ENCODE measurements around the gene EHBP1L1.
"Not testable (repeated sequence)": the region's sequence is repeated elsewhere in the genome, so short reads cannot be mapped to it uniquely, and the experiment has no call there.

Gene EHBP1L1

DNA sequence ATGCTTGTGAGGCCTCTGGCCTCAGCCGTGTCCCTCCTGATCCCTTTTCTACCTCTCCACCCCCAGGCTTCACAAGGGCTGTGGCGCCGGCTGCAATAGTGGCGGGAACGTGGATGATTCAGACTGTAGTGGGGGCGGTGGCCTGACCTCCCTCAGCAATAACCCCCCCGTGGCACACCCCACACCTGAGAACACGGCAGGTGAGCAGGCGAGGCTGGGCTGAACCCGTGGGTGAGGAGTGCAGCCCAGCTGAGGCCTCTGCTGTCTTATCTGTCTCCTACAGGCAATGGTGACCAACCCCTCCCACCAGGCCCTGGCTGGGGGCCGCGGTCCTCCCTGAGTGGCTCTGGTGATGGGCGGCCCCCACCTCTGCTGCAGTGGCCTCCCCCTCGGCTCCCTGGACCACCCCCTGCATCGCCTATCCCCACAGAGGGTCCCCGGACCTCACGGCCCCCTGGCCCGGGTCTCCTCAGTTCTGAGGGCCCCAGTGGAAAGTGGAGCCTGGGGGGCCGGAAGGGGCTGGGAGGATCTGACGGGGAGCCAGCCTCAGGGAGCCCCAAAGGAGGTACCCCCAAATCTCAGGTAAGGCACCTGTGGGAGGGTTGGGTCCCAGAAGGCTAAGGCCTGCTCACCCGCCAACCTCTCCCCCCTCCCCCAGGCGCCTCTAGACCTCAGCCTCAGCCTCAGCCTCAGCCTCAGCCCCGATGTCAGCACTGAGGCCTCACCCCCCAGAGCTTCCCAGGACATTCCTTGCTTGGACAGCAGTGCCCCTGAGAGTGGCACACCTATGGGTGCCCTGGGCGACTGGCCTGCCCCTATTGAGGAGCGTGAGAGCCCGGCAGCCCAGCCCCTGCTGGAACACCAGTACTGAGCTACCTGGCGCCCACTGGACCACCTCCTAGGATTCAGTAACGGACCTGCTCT lies 60.5 kb downstream of the EHBP1L1 start:
- DNase-seq (ENCODE audit: low spot score) = no peak
- Mint-ChIP-seq H3K4me3 (peak overlapping the region; percentile 76), H3K36me3 (ENCODE audit: low read depth) (peaks cover 44% of the 10 kb centered on the region), H3K27ac (no peak overlapping the region), H3K9me3 (no peaks in the 10 kb centered on the region), H3K27me3 (ENCODE audit: low read depth) (no peaks in the 10 kb centered on the region), H3K4me1 (ENCODE audit: low read depth) (peaks cover 27% of the 10 kb centered on the region)

DNA sequence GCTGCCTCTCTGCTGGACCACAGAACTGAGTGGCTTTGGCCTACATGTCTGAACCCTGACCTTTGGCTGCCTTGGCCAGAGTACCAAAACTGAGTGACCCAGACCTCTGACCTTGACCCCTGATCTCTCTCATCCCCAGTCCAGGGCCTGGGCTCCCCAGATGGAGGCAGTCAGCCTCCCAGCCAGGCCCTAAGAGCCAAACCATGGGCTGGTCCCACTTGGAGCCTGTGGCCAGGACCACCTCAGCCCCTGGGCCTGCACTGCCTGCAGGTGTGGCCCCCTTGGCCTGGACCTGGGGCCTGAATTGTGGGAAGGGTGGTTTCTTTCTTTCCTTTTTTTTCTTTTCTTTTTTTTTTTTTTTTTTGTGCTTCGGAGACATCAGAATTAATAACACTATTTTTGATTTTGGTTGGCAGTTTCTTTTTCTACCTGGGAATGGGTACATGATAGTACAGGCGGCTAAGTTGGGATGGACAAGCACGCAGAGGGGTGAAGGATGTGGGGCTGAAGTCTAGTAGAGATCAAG lies 61.2 kb downstream of the EHBP1L1 start:
- Mint-ChIP-seq H3K4me1 (ENCODE audit: low read depth) (peaks cover 30% of the 10 kb centered on the region), H3K27me3 (ENCODE audit: low read depth) (no peaks in the 10 kb centered on the region), H3K36me3 (ENCODE audit: low read depth) (peaks cover 47% of the 10 kb centered on the region), H3K27ac (peak overlapping the region; percentile 60), H3K4me3 (peak overlapping the region; percentile 76), H3K9me3 (no peaks in the 10 kb centered on the region)
- DNase-seq (ENCODE audit: low spot score) = no peak

DNA sequence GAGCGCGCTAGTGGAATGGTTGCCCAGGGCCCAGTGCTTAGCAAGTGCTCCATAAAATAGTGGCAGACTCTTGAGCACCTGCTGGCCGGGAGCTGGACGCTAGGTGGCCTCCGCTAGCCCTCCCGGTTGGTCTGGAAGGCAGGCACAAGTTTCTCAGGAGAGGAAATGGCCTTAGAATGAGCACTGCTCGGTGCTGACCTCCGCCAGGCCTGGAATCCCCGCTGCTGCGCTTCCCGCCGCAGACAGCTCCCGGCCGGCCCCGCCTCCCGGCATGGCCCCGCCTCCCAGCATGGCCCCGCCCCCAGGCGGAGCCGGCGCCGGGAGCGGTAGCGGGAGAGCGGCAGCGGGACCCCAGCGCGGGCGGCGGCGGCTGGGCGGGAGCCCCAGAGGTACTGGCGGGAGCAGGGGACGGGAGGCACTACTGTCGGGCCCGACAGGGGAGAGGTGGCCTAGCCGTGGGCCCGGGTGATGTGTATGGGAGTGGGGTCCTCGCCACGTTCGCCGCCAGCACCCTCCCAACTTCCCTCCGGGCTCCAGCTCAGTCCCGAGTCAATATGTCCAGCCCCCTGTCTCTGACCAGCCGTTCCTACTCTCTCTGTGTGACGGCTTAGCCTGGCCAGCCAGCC lies 62.1 kb downstream of the EHBP1L1 start, which contains the start of gene SIPA1:
Gene SIPA1, plus strand, starts transcription at position 308 of the 626 bp plus-strand sequence. CDS start 2,821 bp downstream, outside the sequence.
- no peaks in the 10 kb centered on the region for H3K27me3 Mint-ChIP-seq (ENCODE audit: low read depth)
- peaks cover 47% of the 10 kb centered on the region for H3K36me3 Mint-ChIP-seq (ENCODE audit: low read depth)
- peak; percentile 80 for DNase-seq (ENCODE audit: low spot score)
- peak within 1 kb of the TSS; percentile 97 for H3K4me3 Mint-ChIP-seq
- H3K9me3 Mint-ChIP-seq = no peaks in the 10 kb centered on the region
- peak within 1 kb of the TSS; percentile 97 for H3K27ac Mint-ChIP-seq
- H3K4me1 Mint-ChIP-seq (ENCODE audit: low read depth) = peaks cover 30% of the 10 kb centered on the region

DNA sequence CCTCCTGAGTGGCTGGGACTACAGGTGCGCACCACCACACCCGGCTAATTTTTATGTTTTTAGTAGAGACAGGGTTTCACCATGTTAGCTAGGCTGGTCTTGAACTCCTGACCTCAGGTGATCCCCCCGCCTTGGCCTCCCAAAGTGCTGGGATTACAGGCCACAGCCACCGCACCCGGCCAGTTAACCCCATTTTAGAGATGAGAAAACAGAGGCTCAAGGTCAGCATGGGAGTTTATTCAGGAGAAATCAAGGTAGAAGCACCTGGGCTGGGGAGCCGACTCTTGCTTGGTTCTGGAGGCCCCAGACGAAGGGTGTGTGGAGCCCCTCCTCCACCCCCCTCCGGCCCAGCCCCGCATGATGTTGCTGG lies 63.4 kb downstream of the EHBP1L1 start:
- Mint-ChIP-seq H3K4me1 (ENCODE audit: low read depth) (peaks cover 36% of the 10 kb centered on the region), H3K36me3 (ENCODE audit: low read depth) (peaks cover 52% of the 10 kb centered on the region), H3K27ac (peak overlapping the region; percentile 97), H3K4me3 (peak overlapping the region; percentile 97)
- not testable (repeated sequence) for H3K9me3 Mint-ChIP-seq; H3K27me3 Mint-ChIP-seq (ENCODE audit: low read depth); DNase-seq (ENCODE audit: low spot score)

DNA sequence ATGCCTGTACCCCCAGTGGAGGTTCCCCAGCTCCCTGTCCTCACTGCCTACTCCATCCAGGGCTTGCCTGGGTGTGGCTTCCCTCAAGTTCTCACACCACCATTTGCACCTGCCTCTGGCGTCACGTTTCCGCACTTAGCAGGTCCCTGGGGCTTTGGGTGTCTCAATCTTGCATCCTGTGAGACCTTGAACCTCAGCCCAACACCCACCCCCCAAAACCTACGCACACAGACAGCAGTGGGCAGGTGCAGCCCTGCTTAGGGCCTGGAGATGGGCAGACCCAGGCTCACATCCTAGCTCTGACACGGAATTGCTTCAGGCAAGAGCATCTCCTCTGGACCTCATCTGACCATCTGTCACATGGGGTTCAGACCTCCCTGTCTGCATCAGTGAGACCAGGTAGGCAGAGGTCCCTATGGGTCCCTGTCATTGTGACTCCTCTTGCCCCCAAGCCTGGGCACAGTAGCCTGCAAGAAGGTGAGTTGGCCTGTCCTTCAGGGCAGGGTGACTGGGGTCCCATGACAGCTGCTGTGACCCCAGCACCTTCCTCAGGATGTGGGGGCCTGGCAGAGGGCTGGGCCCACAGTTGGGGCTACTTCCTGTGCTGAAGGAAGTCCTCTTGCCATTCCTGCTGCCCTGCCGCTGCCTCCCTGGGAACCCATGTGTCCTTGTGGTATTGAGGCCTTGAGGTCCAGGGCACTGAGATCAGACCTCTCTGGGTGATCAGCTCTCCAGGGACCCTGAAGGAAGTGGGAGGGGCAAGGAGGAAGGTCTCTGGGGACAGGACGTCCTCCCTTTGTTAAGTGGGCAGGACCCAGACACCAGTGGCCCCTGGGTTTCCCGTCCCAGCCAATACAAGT lies 64.0 kb downstream of the EHBP1L1 start:
- Mint-ChIP-seq H3K27me3 (ENCODE audit: low read depth) (no peaks in the 10 kb centered on the region), H3K4me1 (ENCODE audit: low read depth) (peaks cover 36% of the 10 kb centered on the region), H3K4me3 (peak overlapping the region; percentile 97), H3K9me3 (no peaks in the 10 kb centered on the region), H3K27ac (peak overlapping the region; percentile 97), H3K36me3 (ENCODE audit: low read depth) (peaks cover 53% of the 10 kb centered on the region)
- DNase-seq (ENCODE audit: low spot score) = peak; percentile 31

DNA sequence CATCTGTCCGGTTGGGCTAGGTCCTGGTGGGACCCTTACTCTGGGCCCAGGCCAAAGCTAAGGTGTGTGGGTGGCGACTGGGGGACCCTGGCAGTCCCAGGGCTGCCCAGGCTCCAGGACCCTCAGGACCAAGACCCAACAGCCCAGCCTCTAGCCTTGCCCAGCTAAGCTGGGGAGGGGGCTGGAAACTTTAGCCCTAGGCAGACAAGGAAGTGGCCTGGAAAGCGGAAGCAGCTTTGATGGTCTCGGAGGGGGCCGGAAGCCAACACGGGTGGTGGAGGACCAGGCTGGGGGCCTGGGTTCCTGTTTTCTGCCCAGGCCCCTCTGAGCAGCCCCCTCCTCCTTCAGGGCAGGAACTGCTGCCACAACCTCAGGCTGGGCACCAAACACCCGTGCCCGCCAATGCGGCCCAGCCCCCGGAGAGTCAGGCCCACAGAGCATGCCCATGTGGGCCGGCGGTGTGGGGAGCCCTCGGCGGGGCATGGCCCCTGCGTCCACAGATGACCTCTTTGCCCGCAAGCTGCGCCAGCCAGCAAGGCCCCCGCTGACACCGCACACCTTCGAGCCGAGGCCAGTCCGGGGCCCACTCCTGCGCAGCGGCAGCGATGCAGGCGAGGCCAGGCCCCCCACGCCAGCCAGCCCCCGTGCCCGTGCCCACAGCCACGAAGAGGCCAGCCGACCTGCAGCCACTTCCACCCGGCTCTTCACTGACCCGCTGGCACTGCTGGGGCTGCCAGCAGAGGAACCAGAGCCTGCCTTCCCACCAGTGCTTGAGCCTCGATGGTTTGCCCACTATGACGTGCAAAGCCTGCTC lies 64.8 kb downstream of the EHBP1L1 start:
- Mint-ChIP-seq H3K27ac (peak overlapping the region; percentile 97), H3K9me3 (no peaks in the 10 kb centered on the region), H3K36me3 (ENCODE audit: low read depth) (peaks cover 54% of the 10 kb centered on the region), H3K4me3 (peak overlapping the region; percentile 97), H3K27me3 (ENCODE audit: low read depth) (no peaks in the 10 kb centered on the region), H3K4me1 (ENCODE audit: low read depth) (peaks cover 36% of the 10 kb centered on the region)
- no peak for DNase-seq (ENCODE audit: low spot score)

DNA sequence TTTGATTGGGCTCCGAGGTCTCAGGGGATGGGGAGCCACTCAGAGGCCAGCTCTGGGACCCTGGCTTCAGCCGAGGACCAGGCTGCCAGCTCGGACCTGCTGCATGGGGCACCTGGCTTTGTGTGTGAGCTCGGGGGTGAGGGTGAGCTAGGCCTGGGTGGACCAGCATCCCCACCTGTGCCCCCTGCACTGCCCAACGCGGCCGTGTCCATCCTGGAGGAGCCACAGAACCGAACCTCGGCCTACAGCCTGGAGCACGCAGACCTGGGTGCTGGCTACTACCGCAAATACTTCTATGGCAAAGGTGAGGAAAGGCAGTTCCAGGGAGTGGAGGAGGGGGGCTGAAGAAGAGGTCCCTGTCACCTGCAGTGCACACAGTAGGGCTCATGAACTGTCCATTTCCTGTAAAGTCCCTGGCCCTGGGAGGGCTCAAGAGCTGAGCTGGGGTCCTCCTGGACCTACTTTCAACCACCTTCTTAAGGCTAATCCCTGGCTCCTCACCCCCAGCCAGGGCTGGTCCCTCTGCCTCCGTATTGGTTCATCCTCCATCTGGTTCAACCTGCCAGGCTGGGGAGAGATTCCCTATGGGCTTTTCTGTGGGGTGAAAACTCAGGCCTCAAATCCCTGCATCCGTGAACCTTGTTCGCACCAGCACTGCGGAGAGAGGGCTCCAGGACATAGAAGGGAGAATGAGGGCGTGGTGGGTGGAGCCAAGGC lies 65.6 kb downstream of the EHBP1L1 start:
- Mint-ChIP-seq H3K9me3 (no peaks in the 10 kb centered on the region), H3K4me1 (ENCODE audit: low read depth) (peaks cover 36% of the 10 kb centered on the region), H3K4me3 (peak overlapping the region; percentile 71), H3K27me3 (ENCODE audit: low read depth) (no peaks in the 10 kb centered on the region), H3K27ac (peak overlapping the region; percentile 78), H3K36me3 (ENCODE audit: low read depth) (peaks cover 58% of the 10 kb centered on the region)
- no peak for DNase-seq (ENCODE audit: low spot score)

Data from T-helper 2 cell treated with Interferon-gamma antibody and Interleukin-4, amounts not matched to agents 5 μg/mL and 100 μg/mL, for 36 hours (primary cell).